ENCODE data around the gene ATP11A. TPM values are rescaled to one million over a fixed set of nuclear protein-coding genes. Genes with fewer than 3 reads are reported as not detected.

Gene ATP11A
- total and polyA plus RNA-seq, 9 of the 15 experiments (the other 6 are each of a cell fraction or from before 2014, with no cell fraction given): 0.38 to 34.2 (median 4.2) TPM

- no peak for TF ChIP-seq ZBTB40 (IDR thresholded peaks at IDR 0.05)
- no peak for TF ChIP-seq ZBTB40 (CRISPR knock-in tag; IDR thresholded peaks at IDR 0.05)
Observed at GRCh38 chr13:112705286-112705685, 15.4 kb downstream of the ATP11A start (continued).
